Natural killer cell (primary cell): Measurements from ENCODE around the gene CFAP58. TPM values are rescaled to one million over a fixed set of nuclear protein-coding genes. Genes with fewer than 3 reads are reported as not detected.

Experiments used
- ATAC-seq, 3 donors: fragments of 150-1000 bp in 2 of 3; fragments of 200-7000 bp in 1 of 3; cut with Tn5 transposase; 1 replicate in 1 of 3; 2 replicates in 2 of 3; pipeline ENCODE4 v1.10.0; 2021; ENCODE audit warnings: mild to moderate bottlenecking in 2 of 3, moderate library complexity in 2 of 3
- DNase-seq, 2 donors: peaks; one replicate each; pipeline versions ENCODE4 v3.0.0 to v3.0.0-alpha.2; 2013 to 2021; ENCODE audit warnings: mixed read lengths in 1 of 2
- H3K27ac ChIP-seq: one replicate; pipeline ENCODE4 v1.5.1; 2013; ENCODE audit warnings: mild to moderate bottlenecking, low read length
- H3K27me3 ChIP-seq: one replicate; pipeline ENCODE4 v1.6.1; 2013; ENCODE audit warnings: low read length; ENCODE audit not compliant: control insufficient read depth, insufficient read depth
- H3K36me3 ChIP-seq: one replicate; pipeline ENCODE4 v1.6.1; 2013; ENCODE audit warnings: low read length; ENCODE audit not compliant: control insufficient read depth, insufficient read depth
- H3K4me1 ChIP-seq: one replicate; pipeline ENCODE4 v1.6.1; 2013; ENCODE audit warnings: low read length; ENCODE audit not compliant: control insufficient read depth, insufficient read depth
- H3K4me3 ChIP-seq: one replicate; pipeline ENCODE4 v1.5.1; 2013; ENCODE audit warnings: low read length
- H3K9me3 ChIP-seq: one replicate; pipeline ENCODE4 v1.6.1; 2013; ENCODE audit warnings: low read length; ENCODE audit not compliant: control insufficient read depth, insufficient read depth
- H3K27ac Mint-ChIP-seq, 2 donors: one replicate each; pipeline ENCODE4 v1.8.0; 2022; ENCODE audit warnings: mild to moderate bottlenecking in 2 of 2, mixed read lengths in 2 of 2, moderate library complexity in 1 of 2
- H3K27me3 Mint-ChIP-seq, 2 donors: one replicate each; pipeline ENCODE4 v1.8.0; 2022; ENCODE audit warnings: low read depth in 2 of 2, mixed read lengths in 2 of 2
- H3K36me3 Mint-ChIP-seq: one replicate; pipeline ENCODE4 v1.8.0; 2022; ENCODE audit warnings: mixed read lengths
- H3K4me1 Mint-ChIP-seq, 2 donors: one replicate each; pipeline ENCODE4 v1.8.0; 2022; ENCODE audit warnings: mixed read lengths in 2 of 2
- H3K4me3 Mint-ChIP-seq: one replicate; pipeline ENCODE4 v1.8.0; 2022; ENCODE audit warnings: mild to moderate bottlenecking, moderate library complexity, mixed read lengths
- H3K9me3 Mint-ChIP-seq, 2 donors: one replicate each; pipeline ENCODE4 v1.8.0; 2022; ENCODE audit warnings: mixed read lengths in 2 of 2
- CTCF ChIP-seq: fragments of 200-600 bp; IDR thresholded peaks from one replicate; pipeline ENCODE4 v1.8.0; 2022; ENCODE audit warnings: antibody characterized with exemption
- WGBS: methylation state at CpG from one replicate; pipeline ENCODE4 v1.1.7; 2013; ENCODE audit warnings: missing lambda C conversion rate; ENCODE audit not compliant: insufficient coverage; 5-methylcytosine and 5-hydroxymethylcytosine counted together
- intact Hi-C: fragments of 100-400 bp; cut with micrococcal nuclease; formaldehyde crosslinking; loops from one replicate; pipeline ENCODE4 v1.14.2; 2022
- total RNA-seq, 4 donors: library from RNA; stranded (reverse); fragments of 120-200 nt in 1 of 4; gene quantifications; one replicate each; pipeline versions ENCODE4 v1.2.3 to v1.2.4, GENCODE V29; 2013 to 2022

Gene CFAP58
- total RNA-seq, 3 donors from 2014 or later (not counting 1 experiment from before 2014, with no cell fraction given) = 0.07 to 0.15 (median 0.11) TPM

- Mint-ChIP-seq H3K4me3 (peak overlapping the region; percentile 71), H3K4me1 (peaks cover 25 to 40% of the 10 kb centered on the region in 2 donors), H3K9me3 (no peaks in the 10 kb centered on the region), H3K27ac (peak overlapping the region in 1 of 2 donors; percentile 78), H3K27me3 (peaks cover 17 to 50% of the 10 kb centered on the region in 2 donors), H3K36me3 (no peaks in the 10 kb centered on the region)
- ATAC-seq (peak in 1 of 3 donors; percentile 31), DNase-seq (peak in 1 of 2 donors; percentile 14)
- Histone ChIP-seq H3K27me3 (no peaks in the 10 kb centered on the region), H3K36me3 (no peaks in the 10 kb centered on the region), H3K27ac (no peak overlapping the region), H3K4me1 (peaks cover 7% of the 10 kb centered on the region), H3K9me3 (no peaks in the 10 kb centered on the region), H3K4me3 (no peak overlapping the region)
- no peak for TF ChIP-seq CTCF
- 58% methylated on average over 4 of the region's 6 CpGs for WGBS
- intact Hi-C loops = no loop called here
Observed at GRCh38 chr10:104387130-104387888, 33.7 kb downstream of the CFAP58 start.

- no peak overlapping the region for H3K4me3 Mint-ChIP-seq
Observed at GRCh38 chr10:104388830-104389229, 35.2 kb downstream of the CFAP58 start.

GRCh38 chr10:104391150-104391968 lies 37.7 kb downstream of the CFAP58 start:
- no peak for TF ChIP-seq CTCF
- Histone ChIP-seq H3K36me3 (no peaks in the 10 kb centered on the region), H3K27ac (no peak overlapping the region), H3K9me3 (no peaks in the 10 kb centered on the region), H3K4me3 (no peak overlapping the region), H3K27me3 (no peaks in the 10 kb centered on the region), H3K4me1 (peaks cover 14% of the 10 kb centered on the region)
- peaks cover 12 to 27% of the 10 kb centered on the region in 2 donors for H3K27me3 Mint-ChIP-seq
- peak overlapping the region in 1 of 2 donors; percentile 21 for H3K27ac Mint-ChIP-seq
- DNase-seq (peak in 1 of 2 donors; percentile 13), ATAC-seq (no peak)
- H3K4me1 Mint-ChIP-seq = peaks cover 36 to 57% of the 10 kb centered on the region in 2 donors
- no peaks in the 10 kb centered on the region for H3K9me3 Mint-ChIP-seq
- no peaks in the 10 kb centered on the region for H3K36me3 Mint-ChIP-seq
- 49% methylated on average over 7 of the region's 8 CpGs for WGBS
- peak overlapping the region; percentile 30 for H3K4me3 Mint-ChIP-seq
- intact Hi-C loops = no loop called here

More at GRCh38 chr10:104388830-104389229, 35.2 kb downstream of the CFAP58 start:
- Histone ChIP-seq H3K4me1 (peaks cover 14% of the 10 kb centered on the region), H3K27ac (no peak overlapping the region), H3K4me3 (no peak overlapping the region), H3K27me3 (no peaks in the 10 kb centered on the region), H3K9me3 (no peaks in the 10 kb centered on the region), H3K36me3 (no peaks in the 10 kb centered on the region)
- 71% methylated on average over 3 of the region's 3 CpGs for WGBS
- intact Hi-C loops = no loop called here
- H3K9me3 Mint-ChIP-seq = no peaks in the 10 kb centered on the region
- no peak for DNase-seq
- H3K4me1 Mint-ChIP-seq = peaks cover 31 to 51% of the 10 kb centered on the region in 2 donors
- H3K27me3 Mint-ChIP-seq = peaks cover 17 to 40% of the 10 kb centered on the region in 2 donors
- H3K27ac Mint-ChIP-seq = no peak overlapping the region
- no peak for TF ChIP-seq CTCF
- no peaks in the 10 kb centered on the region for H3K36me3 Mint-ChIP-seq
- no peak for ATAC-seq
